ENCODE measurements around the gene TMEM79.

DNA sequence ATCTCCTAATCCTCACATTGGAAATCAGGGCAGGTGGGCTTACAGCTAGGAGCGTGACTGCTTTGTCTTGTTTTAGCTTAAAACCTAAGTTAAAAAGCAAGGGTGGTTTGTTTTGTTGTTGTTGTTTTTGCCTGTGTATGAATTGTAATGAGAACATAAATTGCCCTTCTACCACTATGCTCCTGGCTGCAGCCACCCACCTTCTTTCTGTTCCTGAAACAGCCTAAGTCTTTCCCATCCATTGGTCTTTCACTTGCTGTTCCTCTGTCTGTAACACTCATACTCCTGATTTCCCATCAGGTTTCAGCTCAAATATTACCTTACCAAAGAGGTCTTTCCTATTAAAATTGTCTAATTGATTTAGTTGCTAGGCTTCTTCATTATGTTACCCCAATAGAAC, 604 bp upstream of the TMEM79 start:
- TF ChIP-seq EZH2 (IDR thresholded peaks at IDR 0.05; ENCODE audit: borderline replicate concordance, low read depth, low read length, severe bottlenecking) = no peak
- TF ChIP-seq, protein P1, sequence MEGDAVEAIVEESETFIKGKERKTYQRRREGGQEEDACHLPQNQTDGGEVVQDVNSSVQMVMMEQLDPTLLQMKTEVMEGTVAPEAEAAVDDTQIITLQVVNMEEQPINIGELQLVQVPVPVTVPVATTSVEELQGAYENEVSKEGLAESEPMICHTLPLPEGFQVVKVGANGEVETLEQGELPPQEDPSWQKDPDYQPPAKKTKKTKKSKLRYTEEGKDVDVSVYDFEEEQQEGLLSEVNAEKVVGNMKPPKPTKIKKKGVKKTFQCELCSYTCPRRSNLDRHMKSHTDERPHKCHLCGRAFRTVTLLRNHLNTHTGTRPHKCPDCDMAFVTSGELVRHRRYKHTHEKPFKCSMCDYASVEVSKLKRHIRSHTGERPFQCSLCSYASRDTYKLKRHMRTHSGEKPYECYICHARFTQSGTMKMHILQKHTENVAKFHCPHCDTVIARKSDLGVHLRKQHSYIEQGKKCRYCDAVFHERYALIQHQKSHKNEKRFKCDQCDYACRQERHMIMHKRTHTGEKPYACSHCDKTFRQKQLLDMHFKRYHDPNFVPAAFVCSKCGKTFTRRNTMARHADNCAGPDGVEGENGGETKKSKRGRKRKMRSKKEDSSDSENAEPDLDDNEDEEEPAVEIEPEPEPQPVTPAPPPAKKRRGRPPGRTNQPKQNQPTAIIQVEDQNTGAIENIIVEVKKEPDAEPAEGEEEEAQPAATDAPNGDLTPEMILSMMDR (IDR thresholded peaks at IDR 0.05; ENCODE audit: borderline replicate concordance, extremely low read depth, low read length, poor library complexity, severe bottlenecking) = no peak
